GM08714 (cell line): ENCODE results near the gene TSEN15.

ENCODE experiments used
- H3K4me3 ChIP-seq: fragments of 200-500 bp; sonication (Bioruptor generic); 2 replicates; pipeline ENCODE4 v1.5.1; 2014; ENCODE audit warnings: mild to moderate bottlenecking, low read length, inconsistent platforms
- ZNF274 ChIP-seq: IDR thresholded peaks from 2 replicates; pipeline ENCODE4 v1.6.1; 2012; ENCODE audit warnings: mild to moderate bottlenecking, low read depth, low read length

The TSEN15 gene

GRCh38 chr1:184023171-184023570 lies 28.4 kb upstream of the TSEN15 start:
- no peak overlapping the region for H3K4me3 ChIP-seq
- no peak for TF ChIP-seq ZNF274

GRCh38 chr1:184025242-184025675 lies 26.3 kb upstream of the TSEN15 start:
- TF ChIP-seq ZNF274: no peak
- H3K4me3 ChIP-seq: no peak overlapping the region

GRCh38 chr1:184027826-184028695 lies 23.5 kb upstream of the TSEN15 start:
- no peak overlapping the region for H3K4me3 ChIP-seq
- TF ChIP-seq ZNF274: no peak

GRCh38 chr1:184028854-184029623 lies 22.5 kb upstream of the TSEN15 start:
- no peak for TF ChIP-seq ZNF274
- no peak overlapping the region for H3K4me3 ChIP-seq

GRCh38 chr1:184030433-184031091 lies 21.0 kb upstream of the TSEN15 start:
- H3K4me3 ChIP-seq: no peak overlapping the region
- TF ChIP-seq ZNF274: no peak

GRCh38 chr1:184031092-184031408 lies 20.5 kb upstream of the TSEN15 start:
- no peak for TF ChIP-seq ZNF274
- H3K4me3 ChIP-seq: no peak overlapping the region

- no peak overlapping the region for H3K4me3 ChIP-seq
- TF ChIP-seq ZNF274: no peak
Measured at GRCh38 chr1:184031409-184032107, 20.0 kb upstream of the TSEN15 start.

- no peak overlapping the region for H3K4me3 ChIP-seq
- TF ChIP-seq ZNF274: no peak
Measured at GRCh38 chr1:184032306-184032929, 19.1 kb upstream of the TSEN15 start.

- H3K4me3 ChIP-seq: no peak overlapping the region
- no peak for TF ChIP-seq ZNF274
Measured at GRCh38 chr1:184032930-184033418, 18.6 kb upstream of the TSEN15 start.

GRCh38 chr1:184033711-184034167 lies 17.8 kb upstream of the TSEN15 start:
- no peak for TF ChIP-seq ZNF274

GRCh38 chr1:184034761-184035379 lies 16.7 kb upstream of the TSEN15 start:
- TF ChIP-seq ZNF274: no peak
- H3K4me3 ChIP-seq: no peak overlapping the region

More at GRCh38 chr1:184033711-184034167, 17.8 kb upstream of the TSEN15 start:
- no peak overlapping the region for H3K4me3 ChIP-seq

- H3K4me3 ChIP-seq: no peak overlapping the region; the same call in 1 of the 2 replicates
- no peak for TF ChIP-seq ZNF274
Measured at GRCh38 chr1:184035719-184036516, 15.6 kb upstream of the TSEN15 start.
